NCI-H446 (cell line): ENCODE data around the gene OR56A3.
"Not testable (repeated sequence)": the region's sequence is repeated elsewhere in the genome, so short reads cannot be mapped to it uniquely, and the experiment has no call there.

Source experiments
- DNase-seq, 2 experiments: peaks; one replicate each; lab custom pipeline; 2025; lab: John Stamatoyannopoulos, UW

Gene OR56A3, protein sequence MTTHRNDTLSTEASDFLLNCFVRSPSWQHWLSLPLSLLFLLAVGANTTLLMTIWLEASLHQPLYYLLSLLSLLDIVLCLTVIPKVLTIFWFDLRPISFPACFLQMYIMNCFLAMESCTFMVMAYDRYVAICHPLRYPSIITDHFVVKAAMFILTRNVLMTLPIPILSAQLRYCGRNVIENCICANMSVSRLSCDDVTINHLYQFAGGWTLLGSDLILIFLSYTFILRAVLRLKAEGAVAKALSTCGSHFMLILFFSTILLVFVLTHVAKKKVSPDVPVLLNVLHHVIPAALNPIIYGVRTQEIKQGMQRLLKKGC

DNA sequence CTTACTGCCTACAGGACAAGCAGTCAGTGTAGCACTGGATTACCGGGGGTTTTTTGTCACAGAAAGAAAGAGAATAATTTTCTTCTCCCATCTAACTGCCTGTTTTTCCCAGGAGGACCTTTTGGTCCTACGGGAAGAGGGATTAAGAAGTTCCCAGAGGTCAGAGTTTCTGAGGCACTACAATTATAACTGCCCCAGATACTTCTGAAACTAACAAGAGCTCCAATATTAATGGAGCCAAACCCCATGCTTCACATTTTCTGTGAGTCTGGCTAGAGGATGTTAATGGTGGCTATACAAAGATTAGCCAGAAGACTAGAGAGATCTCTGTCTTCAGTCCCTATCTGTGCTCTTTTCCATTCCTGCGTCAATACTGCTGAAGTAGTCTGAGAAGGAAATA is at the start of gene OR56A3:
TSS of gene OR56A3 (plus strand) at position 301 of the 400 bp plus-strand sequence. CDS start 5,096 bp downstream, outside the sequence.
- no peak for DNase-seq

DNA sequence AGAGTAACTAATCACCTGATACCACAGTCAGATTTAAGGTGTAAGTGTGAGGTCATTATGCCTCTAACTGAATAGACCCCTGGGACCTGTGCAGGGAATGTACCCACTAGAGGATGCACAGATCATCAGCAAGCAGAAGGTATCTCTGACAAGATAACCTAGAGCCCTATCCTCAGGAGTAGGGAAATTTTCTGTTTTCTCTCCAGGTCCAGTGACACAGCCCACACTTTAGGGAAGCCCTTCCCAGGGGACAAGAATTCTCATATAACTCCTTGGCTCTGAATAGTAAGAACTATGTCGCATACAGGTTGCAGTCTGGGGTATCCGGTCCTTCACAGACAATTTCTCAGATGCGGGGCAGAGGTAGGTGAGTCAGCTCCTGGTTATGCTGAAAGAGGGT is 49.1 kb upstream of the OR56A3 start, which contains the start of gene OR52E5:
TSS of gene OR52E5 (plus strand) at position 301 of the 400 bp plus-strand sequence. CDS start 7,569 bp downstream, outside the sequence.
- no peak for DNase-seq

DNA sequence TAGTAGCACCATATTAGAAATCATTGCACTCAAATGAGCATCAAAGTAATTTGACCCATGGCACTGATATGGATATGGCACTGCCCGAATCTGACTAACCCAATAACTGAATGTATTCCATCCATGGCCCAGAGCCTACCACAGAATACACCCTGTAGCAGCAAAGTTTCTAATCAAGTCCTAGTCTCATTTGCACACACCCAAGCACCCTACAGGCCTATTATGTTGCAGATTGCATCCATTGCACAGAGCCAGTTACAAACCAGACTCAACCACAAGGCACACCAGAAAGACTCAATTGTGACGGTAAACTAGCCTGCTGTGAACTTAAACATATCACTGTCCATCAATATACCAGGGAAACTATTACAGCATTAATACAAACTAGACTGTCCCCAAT is 42.5 kb upstream of the OR56A3 start:
- no peak for DNase-seq

DNA sequence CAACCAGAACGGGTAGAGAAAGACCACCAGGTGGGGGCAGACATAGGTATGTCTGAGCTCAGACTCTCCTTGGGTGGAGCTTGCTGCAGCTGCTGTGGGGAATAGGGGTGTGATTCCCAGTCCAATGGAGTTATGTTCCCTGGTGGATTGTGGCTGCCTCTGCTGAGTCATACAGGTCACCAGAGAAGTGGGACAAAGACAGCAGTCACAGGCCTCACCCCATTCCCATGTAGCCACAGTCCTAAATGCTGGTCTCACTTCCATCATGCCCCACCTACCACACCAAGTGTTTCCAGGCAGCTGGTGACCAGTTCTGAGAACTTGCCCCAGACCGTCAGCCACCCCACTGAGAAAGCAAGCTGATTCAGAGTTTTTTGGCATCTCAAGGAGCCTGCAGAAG is 31.5 kb upstream of the OR56A3 start:
- DNase-seq = no peak

DNA sequence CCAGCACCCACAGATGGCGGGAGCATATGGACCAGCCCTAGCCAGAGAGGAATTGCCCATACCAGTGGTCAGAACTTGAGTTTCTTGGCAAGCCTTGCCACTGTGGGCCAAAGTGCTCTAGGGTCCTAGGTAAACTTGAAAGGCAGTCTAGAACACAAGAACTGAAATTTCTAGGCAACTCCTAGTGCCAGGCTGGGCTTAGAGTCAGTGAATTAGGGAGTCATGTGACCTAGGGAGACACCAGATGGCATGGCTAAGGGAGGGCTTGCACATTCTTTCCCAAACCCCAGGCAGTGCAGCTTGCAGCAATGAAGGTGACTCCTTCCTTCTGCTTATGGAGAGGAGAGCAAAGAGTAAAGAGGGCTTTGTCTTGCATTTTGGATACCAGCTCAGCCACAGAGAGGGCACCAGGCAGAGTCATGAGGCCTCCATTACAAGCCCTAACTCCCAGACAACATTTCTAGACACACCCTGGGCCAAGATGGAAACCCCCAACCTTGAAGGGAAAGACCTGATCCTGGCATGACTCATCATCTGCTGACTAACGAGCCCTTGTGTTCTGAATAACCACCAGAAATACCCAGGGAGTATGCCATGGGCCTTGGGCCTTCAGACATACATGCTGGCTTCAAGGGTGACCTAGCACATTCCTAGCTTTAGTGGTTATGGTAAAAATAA is 19.2 kb upstream of the OR56A3 start:
- no peak for DNase-seq

DNA sequence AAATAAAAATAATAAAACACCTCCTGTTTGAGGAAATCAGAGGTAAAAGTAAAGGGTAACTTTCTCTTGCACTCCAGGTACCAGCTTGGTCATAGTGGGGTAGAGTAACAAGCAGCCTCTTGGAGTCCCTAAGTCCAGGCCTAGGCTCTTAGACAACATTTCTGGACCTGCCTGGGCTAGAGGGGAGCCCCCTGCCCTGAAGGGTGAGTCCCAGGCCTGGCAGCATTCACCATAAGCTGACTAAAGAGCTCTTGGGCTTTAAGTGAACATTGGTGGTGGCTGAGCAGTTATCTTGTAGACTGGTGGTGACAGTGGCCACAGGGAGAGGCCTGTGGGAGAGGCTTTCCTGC is 18.6 kb upstream of the OR56A3 start:
- DNase-seq = no peak

DNA sequence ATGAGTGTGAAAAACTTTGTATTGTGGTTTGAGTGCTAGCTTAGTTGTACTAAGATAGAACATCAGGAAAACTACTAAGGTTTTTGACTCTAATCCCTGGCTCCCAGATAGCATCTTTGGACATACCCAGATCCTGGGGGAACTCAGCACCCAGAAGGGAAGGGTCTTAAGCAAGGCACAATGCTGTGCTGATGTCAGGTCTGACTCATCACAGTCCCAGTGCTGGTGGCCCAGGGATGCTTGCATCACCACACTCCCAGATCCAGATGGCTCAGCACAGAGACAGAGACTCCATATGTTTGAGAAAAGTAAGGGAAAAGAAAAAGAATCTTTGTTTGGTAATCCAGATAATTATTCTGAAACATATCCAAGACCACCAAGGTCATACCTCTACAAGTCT is 18.3 kb upstream of the OR56A3 start:
- no peak for DNase-seq

DNA sequence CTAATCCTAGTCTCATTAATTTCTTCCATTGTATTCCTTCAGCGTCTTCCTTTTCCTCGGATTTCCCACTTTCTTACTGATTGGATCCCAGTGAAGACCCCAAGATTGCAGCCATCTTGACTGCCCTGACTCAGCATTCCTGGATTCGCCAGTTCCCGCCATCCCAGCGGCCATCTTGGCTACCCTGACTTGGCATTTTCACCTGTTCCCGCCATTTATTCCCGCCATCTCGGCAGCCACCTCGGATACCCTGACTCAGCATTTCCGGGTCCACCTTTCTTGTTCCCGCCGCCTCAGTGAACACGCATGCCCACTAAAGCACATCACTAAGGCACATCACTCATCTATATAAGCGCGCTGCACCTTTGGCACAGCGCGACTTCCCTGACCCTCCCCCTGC is 13.8 kb upstream of the OR56A3 start:
- no peak for DNase-seq

DNA sequence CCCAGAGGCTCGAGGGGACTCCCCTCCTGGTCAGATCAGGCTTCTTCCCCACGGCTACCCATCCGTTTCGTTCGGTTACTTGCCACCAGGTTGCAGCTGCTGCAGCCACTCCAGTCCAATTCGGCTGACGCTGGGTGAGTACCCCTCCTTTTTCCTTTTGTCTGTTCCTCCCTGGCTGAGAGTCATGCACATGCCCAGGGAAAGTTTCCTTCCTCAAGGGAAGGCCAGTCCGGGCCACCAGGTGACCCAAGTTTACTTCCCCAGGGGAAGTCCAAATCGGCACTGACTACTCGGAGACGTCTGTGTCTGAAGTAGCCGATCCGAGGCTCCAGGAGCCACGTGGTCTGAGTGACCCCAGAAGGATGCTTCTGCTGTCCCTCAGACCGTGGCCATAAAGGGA is 13.2 kb upstream of the OR56A3 start:
- DNase-seq = no peak

DNA sequence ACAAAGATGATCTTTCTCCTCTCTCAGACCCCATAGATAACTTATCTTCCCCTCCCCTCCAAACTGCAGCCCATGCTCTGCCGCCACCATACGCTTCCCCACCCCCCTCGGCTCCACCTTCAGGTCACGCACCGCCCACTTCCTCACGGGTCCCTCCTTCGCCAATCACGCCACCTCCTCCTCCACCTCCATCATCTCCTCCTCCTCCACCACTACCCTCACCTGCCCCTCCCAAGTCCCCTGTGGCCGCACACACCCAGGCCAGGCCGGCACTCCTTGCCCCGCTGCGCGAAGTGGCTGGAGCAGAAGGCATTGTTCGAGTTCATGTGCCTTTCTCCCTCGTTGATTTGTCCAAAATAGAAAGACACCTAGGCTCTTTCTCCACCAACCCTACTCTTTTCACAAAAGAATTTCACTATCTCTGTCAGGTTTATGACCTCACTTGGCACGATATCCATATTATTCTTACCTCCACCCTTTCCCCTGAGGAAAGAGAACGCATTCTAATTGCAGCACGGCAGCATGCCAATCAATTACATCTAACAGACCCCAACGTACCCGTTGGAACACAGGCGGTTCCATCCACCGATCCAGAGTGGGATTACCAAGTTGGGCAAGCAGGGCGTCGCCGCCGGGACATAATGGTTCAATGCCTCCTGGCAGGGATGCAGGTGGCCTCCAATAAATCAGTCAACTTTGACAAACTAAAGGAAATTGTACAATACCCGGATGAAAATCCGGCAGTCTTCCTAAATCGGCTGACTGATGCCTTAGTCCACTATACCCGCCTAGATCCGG is 12.3 kb upstream of the OR56A3 start:
- no peak for DNase-seq

DNA sequence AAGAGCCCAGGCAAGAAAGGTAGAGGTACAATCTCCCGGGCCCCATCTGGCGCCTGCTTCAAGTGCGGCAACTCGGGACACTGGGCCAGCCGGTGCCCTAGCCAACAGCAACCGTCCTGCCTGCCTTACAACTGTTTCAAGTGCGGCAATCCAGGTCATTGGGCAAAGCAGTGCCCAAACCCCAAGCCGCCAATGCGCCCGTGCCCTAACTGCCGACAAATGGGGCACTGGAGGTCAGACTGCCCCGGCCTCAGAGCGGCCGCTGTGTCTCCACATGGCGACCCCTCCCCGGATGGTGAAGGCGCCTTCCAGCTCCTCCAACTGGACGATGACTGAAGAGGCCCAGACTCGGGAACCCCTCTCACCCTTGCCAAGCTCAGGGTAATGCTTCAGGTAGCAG is 11.4 kb upstream of the OR56A3 start:
- no peak for DNase-seq

DNA sequence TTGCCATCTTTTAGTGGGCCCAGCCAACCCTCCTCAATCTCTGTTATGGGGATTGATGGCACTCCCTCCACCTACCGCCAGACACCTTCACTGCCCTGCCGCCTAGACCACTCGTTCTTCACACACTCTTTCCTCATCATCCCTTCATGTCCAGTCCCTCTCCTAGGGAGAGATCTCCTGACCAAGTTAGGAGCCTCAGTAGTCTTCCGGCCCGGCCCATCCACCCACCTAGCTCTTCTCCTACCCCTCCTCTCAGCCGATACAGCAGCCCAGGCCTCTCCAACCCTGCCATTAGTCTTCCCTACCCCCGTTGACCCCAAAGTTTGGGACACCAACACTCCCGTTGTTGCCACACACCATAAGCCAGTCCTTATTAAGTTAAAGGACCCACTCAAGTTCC is 11.0 kb upstream of the OR56A3 start:
- no peak for DNase-seq

DNA sequence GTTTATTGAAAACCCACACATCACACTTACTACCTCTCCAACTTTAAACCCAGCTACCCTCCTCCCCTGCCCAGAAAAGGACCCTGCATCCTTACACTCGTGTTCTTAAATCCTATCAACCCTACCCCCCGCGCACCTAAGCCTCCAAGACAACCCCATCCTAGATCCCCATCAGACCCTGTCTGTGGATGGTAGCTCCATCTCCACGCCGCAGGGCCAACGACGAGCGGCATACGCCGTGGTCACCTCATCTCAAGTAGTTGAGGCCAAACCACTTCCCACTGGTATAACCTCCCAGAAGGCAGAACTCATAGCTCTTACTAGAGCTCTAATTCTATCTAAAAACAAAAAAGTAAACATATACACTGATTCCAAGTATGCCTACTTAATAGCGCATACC is 9.4 kb upstream of the OR56A3 start:
- DNase-seq = no peak

DNA sequence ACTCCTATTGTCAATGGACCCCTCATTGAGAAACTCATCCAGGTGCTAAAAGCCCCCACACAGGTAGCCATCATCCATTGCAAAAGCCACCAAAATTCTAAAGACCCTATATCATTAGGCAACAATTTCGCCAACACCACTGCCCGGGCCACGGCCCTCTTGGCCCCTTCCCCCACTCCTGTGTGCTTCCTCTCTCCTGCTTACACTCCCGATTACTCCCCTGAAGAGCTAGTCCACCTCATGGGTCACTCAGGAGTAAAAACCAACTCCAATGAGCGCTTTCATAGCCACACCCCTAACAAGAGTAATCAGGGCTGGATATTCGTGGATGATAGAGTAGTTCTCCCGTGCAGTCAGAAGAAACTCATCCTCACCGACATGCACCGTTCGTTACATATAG is 8.9 kb upstream of the OR56A3 start:
- no peak for DNase-seq

DNA sequence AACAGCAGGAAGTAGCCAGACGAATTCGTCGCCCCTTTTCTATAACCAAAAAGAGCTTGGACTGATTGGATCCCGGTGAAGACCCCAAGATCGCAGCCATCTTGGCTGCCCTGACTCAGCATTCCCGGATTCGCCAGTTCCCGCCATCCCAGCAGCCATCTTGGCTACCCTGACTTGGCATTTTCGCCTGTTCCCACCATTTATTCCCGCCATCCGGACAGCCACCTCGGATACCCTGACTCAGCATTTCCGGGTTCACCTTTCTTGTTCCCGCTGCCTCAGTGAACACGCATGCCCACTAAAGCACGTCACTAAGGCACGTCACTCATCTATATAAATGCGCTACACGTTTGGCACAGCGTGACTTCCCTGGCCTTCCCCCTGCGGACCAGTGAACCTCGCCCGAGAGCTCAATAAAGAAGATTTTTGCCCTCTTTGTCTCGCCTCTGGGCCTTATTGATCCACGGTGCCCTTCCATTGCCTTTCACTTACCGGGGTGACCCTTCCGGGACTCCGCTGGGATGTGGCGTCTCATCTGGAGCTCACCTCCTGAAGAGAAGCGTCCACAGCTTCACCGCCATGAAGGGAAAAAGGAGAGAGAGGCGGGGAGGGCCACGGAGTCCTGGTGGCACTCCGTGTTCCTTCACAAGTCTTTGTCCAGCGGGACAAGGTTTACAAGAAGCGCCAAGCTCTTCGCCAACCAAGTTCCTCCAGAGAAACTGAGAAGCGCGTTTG is 4.0 kb upstream of the OR56A3 start:
- DNase-seq = peak in 1 of 2 experiments; percentile 39

DNA sequence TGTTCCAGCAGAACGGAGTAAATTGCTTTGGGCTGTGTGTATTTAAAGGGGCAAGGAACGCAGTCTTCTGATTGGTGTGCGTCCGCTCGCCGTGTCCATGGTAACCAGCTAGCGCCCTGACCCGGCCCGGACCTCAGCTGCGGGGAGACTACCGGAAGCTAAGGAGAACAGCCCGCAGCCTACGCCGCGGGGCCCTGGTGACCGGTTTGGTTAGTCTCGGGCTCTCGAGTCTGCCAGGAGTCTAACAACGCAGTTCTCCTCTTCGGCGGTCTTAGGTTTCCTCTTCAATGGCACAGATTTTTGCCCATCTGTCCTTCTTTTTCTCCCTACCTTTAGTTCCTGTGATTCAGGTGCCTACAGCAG is 3.5 kb upstream of the OR56A3 start:
- no peak for DNase-seq

DNA sequence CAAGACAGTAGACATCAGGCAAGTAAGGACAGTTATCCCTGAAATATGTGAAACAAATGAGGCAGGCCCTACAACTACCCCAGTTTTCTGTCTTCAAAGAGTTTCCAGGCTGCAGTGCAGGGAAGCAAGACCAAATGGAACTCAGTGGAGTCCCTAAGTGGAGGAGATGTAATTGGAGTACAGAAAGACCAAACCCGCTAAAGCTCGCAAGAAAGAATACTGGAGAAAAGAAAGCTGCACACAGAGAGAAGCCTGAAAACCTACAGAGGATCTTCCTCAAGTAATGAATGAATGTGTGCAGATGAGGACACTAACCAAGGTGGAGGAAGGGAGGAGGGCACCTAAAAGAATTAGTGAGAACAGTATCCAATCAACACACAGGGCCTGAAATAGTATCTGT is 1.3 kb upstream of the OR56A3 start:
- no peak for DNase-seq

DNA sequence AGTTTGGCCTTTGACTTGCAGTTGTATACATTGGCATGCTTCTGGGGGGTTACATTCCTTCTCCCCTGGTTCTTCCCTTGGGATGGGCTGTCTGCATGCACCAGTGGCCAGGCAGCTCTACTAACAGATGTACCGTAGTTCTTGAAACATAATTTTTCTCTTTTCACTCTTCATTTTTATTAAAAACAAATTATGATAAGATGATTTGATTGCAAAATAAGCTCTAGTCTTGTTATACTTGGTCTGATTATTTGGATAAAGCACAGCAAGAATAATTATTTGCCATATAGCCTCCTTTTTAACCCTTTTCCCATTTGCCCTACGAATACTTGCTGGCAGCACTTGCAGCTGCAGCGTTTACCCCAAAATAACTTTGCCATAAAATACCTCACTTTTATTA is 13.5 kb downstream of the OR56A3 start:
- no peak for DNase-seq

DNA sequence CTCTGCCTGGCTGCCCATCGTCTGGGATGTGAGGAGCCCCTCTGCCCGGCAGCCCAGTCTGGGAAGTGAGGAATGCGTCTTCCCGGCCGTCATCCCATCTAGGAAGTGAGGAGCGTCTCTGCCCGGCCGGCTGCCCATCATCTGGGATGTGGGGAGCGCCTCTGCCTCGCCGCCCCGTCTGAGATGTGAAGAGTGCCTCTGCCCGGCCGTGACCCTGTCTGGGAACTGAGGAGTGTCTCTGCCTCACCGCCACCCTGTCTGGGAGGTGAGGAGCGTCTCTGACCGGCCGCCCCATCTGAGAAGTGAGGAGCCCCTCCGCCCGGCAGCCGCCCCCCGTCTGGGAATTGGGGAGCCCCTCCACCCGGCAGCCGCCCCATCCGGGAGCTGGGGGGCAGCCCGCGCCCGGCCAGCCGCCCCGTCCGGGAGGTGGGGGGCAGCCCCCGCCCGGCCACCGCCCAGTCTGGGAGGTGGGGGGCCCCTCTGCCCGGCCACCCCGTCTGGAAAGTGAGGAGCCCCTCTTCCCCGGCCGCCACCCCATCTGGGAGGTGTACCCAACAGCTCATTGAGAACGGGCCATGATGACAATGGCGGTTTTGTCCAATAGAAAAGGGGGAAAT is 18.8 kb downstream of the OR56A3 start:
- DNase-seq = not testable (repeated sequence)

DNA sequence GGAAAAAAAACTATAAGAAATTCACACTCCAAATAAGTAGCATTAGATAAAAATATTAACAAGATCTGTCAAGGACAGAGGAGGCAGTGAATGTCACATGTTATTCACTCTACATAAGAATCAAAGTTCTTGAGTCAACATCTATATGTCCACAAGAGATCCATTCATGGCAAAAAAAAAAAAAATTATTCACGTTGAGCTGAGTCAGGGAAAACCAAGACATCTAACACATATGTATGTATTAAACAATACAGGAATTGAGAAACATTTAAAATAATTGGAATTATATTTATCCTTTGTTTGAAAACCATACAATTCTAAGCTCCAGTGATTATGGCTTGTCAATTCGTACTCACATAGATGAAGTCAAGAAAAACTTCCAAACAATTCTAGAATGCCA is 24.9 kb downstream of the OR56A3 start:
- no peak for DNase-seq

DNA sequence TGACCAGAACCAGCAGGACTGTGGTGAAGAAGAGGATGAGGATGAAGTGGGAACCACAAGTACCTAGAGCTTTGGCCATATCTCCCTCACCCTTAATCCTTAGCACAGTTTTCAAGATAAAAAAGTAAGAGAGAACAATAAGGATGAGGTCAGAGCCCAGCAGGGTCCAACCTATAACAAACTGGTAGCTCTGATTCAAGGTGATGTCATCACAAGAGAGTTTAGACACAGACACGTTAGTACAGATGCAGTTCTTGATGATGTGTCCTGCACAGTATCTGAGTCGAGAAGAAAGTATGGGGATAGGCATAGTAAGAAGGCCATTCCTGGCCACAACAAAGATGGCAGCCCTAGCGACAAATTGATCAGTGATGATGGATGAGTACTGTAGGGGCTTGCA is 25.7 kb downstream of the OR56A3 start:
- DNase-seq = no peak

DNA sequence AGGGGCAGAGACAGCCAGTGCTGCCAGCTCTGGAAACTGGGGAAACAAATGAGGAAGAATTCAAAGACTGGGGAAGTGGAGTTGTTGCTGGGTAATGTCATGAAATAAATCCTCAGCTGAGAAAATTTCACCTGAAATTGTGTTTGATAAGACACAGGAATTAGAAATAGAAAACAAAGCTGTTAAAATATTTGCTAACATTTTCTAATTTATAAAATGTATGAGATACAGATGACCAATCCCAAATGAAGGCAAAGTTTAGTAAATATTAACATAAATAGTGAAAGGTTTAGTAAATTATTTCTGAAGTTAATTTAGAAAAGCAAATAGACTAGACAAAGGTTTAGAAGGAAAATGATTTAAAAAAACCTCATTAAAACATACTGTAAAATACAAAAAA is 26.3 kb downstream of the OR56A3 start, which contains the start of gene OR56A5:
TSS of gene OR56A5 (minus strand) at position 101 of the 400 bp plus-strand sequence. CDS start at position 101, 0 bp downstream.
- no peak for DNase-seq
